Heart left ventricle (tissue), 16 donors: ENCODE results near the gene PACSIN2. TPM values are rescaled to one million over a fixed set of nuclear protein-coding genes. Genes with fewer than 3 reads are reported as not detected.
A peak's percentile ranks its signal among the peaks of the same experiment; 100 is the strongest.

Experiments used
- ATAC-seq, 4 donors: fragments of 200-7000 bp; cut with Tn5 transposase; one replicate each; pipeline ENCODE4 v1.9.1; 2020 to 2022; ENCODE audit warnings: moderate library complexity in 4 of 4, mild to moderate bottlenecking in 3 of 4, moderate number of reproducible peaks in 1 of 4
- DNase-seq, 5 donors: peaks; one replicate each; pipeline ENCODE4 v3.0.0-alpha.2; 2020
- H3K27ac ChIP-seq, 12 donors: fragments of 200-600 bp; sonication (generic) in 4 of 12; one replicate each; pipeline versions ENCODE4 v1.5.0 to v1.8.0; 2016 to 2022; ENCODE audit warnings: mild to moderate bottlenecking in 2 of 12
- H3K27me3 ChIP-seq, 9 donors: fragments of 200-600 bp; sonication (generic) in 2 of 9; one replicate each; pipeline versions ENCODE4 v1.5.1 to v1.8.0; 2016 to 2022; ENCODE audit warnings: mild to moderate bottlenecking in 3 of 9
- H3K36me3 ChIP-seq, 9 donors: fragments of 200-600 bp; sonication (generic) in 2 of 9; one replicate each; pipeline versions ENCODE4 v1.5.0 to v1.8.0; 2018 to 2022; ENCODE audit warnings: mild to moderate bottlenecking in 2 of 9
- H3K4me1 ChIP-seq, 12 donors: fragments of 200-600 bp; sonication (generic) in 4 of 12; one replicate each; pipeline versions ENCODE4 v1.5.0 to v1.8.0; 2016 to 2022; ENCODE audit warnings: mild to moderate bottlenecking in 3 of 12
- H3K4me3 ChIP-seq, 12 donors: fragments of 200-600 bp; sonication (generic) in 4 of 12; one replicate each; pipeline versions ENCODE4 v1.5.0 to v1.8.0; 2017 to 2022; ENCODE audit warnings: mild to moderate bottlenecking in 9 of 12, moderate library complexity in 4 of 12
- H3K9me3 ChIP-seq, 12 donors: fragments of 200-600 bp; sonication (generic) in 4 of 12; one replicate each; pipeline versions ENCODE4 v1.5.0 to v1.8.0; 2016 to 2022; ENCODE audit warnings: mild to moderate bottlenecking in 1 of 12
- POLR2A ChIP-seq, 2 donors: fragments of 450-650 bp; IDR thresholded peaks; one replicate each; pipeline ENCODE4 v1.6.1; 2017; ENCODE audit warnings: antibody characterized with exemption in 2 of 2, mild to moderate bottlenecking in 2 of 2, moderate library complexity in 2 of 2
- WGBS, 4 donors: extraction: QIAGEN DNeasy Blood & Tissue Kit in 2 of 4; methylation state at CpG; one replicate each; pipeline versions ENCODE4 v1.1.5 to v1.1.7; 2013 to 2018; 5-methylcytosine and 5-hydroxymethylcytosine counted together
- intact Hi-C, 10 donors: fragments of 100-400 bp; cut with DNase I; formaldehyde crosslinking; loops; one replicate each; pipeline versions ENCODE4 v1.11.1 to v1.14.2; 2022
- polyA plus RNA-seq, 2 donors: library from polyadenylated mRNA; stranded (reverse); fragments of 200-250 nt; gene quantifications; one replicate each; pipeline ENCODE4 v1.2.3, GENCODE V29; 2013
- total RNA-seq, 9 donors: library from RNA; depleted of rRNA in 2 of 9; stranded (reverse); fragments of >200 nt in 2 of 9; fragmentation: NEBNext Ultra II Directional in 3 of 9; extraction: Animal tissue kit (Norgen Biotek cat#: 25700) in 3 of 9; gene quantifications; one replicate each; pipeline versions ENCODE4 v1.1.0 to v1.2.4, GENCODE V29; 2016 to 2023
- TF ChIP-seq, protein P1 (sequence below), 12 donors: fragments of 200-600 bp; sonication (generic) in 4 of 12; IDR thresholded peaks; one replicate each; pipeline versions ENCODE4 v1.5.0 to v1.8.0; 2018 to 2022; ENCODE audit warnings: antibody characterized with exemption in 12 of 12, mild to moderate bottlenecking in 5 of 12
- donor health status: ischemic (EF 13 %, LVEDD 7.1; RV severe dilation, severe dysfunction).
- donor health status: healthy with polysubstance abuse.
- donor health status: DM: no; HTN: yes; CAD: no.
- donor health status: DM: no; HTN: no; CAD: no.
- donor health status: ischemic (EF 25% LVEDD 6.9; RV normal size, moderate dysfunction).
- donor health status: ischemic (EF 25% LVEDD 5.7; RV mildly dilated, moderate dysfunction).
- donor health status: healthy.
- donor health status: DM: yes; HTN: yes; CAD: no.
- donor health status: ischemic (EF 35%, LVEDD 5.7; RV mildly dilated, moderate dysfunction).
- donor health status: nonischemic (EF 11% LVEDD 7.7; RV severe dilation, severe dysfunction).
- donor health status: DM: yes; HTN: yes; CAD: no.
- donor health status: PGD.
- donor health status: ischemic (EF 29% LVEDD 5.4; RV normal size, mild dysfunction).
- donor health status: nonischemic (EF 23%, LVEDD 6.1; RV moderate dilation, normal function).

Gene PACSIN2
- total and polyA plus RNA-seq, 11 donors, result 26.5 to 87.1 (median 59.3) TPM

DNA sequence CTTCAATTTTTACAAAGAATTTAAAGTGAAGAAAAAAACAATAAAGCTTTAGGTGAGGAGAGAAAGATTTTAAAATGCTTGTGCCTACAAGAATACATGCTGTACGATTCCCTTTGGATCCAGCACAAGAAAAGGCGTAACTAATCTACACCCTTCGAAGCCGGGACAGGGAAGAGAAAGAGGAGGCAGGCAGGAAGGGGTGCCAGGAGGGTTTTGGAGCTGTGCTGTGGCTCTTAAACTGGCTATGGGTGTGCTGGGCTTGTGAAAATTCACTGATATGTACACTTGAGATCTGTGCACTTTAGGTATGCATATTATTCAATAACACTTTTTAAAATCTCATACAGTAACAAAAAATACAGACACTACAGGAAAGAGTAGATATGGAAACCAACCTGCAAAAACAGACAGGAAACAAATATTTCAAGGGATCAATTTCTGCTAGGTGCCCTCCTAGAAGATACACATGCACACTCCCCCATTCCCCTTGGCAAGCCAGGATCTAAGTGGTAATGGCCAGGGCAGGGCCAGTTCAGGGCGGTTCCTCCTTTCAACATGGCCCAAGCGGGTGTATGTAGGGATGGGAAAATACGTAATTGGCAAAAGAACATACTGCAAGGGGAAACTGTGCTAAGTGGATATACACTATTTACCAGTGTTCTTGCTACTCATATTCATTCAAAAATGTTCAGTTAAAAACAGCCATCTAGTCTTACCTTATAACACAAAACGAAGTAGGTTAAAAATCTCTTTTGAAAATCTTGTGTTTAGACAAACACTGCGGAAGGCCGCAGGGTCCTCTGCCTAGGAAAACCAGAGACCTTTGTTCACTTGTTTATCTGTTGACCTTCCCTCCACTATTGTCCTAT is 54.2 kb downstream of the PACSIN2 start:
- DNase-seq (no peak), ATAC-seq (peak in 2 of 4 donors; percentile 18 to 35)
- H3K4me3 ChIP-seq, result peak overlapping the region in 5 of 12 donors; percentile 11 to 54 (median 51)
- intact Hi-C loops, result loop anchor here in 5 of 10 donors (5.0 to 10.0 kb wide), 5 partner anchors 53 to 103 kb away; partner anchors contain the start of genes ARFGAP3 (in 1 of the 5) and PACSIN2 (in 1 of the 5)
- H3K27ac ChIP-seq, result peak overlapping the region; percentile 11 to 82 (median 65)
- no peak for TF ChIP-seq POLR2A (IDR thresholded peaks at IDR 0.05)
- TF ChIP-seq, protein P1, sequence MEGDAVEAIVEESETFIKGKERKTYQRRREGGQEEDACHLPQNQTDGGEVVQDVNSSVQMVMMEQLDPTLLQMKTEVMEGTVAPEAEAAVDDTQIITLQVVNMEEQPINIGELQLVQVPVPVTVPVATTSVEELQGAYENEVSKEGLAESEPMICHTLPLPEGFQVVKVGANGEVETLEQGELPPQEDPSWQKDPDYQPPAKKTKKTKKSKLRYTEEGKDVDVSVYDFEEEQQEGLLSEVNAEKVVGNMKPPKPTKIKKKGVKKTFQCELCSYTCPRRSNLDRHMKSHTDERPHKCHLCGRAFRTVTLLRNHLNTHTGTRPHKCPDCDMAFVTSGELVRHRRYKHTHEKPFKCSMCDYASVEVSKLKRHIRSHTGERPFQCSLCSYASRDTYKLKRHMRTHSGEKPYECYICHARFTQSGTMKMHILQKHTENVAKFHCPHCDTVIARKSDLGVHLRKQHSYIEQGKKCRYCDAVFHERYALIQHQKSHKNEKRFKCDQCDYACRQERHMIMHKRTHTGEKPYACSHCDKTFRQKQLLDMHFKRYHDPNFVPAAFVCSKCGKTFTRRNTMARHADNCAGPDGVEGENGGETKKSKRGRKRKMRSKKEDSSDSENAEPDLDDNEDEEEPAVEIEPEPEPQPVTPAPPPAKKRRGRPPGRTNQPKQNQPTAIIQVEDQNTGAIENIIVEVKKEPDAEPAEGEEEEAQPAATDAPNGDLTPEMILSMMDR (IDR thresholded peaks at IDR 0.05), result no peak
- H3K36me3 ChIP-seq, result peaks cover 0 to 3% (median 0%) of the 10 kb centered on the region in 9 donors
- peaks cover 11 to 85% (median 43%) of the 10 kb centered on the region in 12 donors for H3K4me1 ChIP-seq
- no peaks in the 10 kb centered on the region for H3K27me3 ChIP-seq
- 60 to 71% (median 64%) methylated on average over 10 of the region's 10 CpGs for WGBS, 4 donors
- H3K9me3 ChIP-seq, result peaks cover 0 to 3% (median 0%) of the 10 kb centered on the region in 12 donors

DNA sequence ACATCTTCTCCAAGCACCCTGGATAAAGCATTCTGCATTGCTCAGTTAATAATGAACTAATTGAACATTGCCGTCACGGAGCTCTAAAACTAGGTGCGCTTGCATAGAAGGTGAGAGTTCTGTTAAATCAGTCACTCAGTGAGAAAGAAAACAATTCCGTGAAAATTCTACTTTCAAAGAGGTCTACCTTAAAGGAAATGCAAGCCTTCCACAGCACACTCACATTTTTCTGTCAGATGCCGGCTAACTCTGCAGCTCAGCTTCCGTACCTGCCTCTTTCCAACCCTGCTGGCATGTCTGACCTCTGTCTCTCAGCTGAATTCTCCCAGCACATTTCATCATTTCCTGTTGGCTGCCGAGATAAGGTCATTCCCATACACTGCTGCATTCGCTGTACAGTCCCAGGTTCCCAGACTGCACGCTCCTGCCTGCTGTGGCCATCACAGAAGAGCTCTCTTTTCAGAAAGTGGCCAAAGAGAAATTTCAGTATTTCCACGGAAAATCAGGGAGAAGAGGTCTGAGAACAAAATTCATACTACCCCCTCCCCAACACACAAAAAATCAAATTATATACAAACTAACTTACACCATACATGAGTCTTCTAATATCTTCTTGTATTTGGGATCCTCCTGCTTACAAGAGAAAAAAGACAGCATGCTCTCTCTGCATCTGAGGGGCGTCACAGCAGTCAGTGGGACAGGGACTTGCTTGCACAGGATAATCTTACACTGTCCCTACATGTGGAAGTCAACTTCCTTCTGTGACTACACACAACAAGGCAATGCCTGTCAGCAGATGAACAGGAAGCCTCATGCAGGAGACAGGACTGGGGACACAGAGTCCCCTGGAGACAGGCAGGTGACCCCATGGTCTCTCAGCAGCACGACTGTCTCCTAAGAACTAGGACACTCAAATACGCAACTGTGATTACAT is 55.1 kb downstream of the PACSIN2 start:
- peaks cover 11 to 85% (median 43%) of the 10 kb centered on the region in 12 donors for H3K4me1 ChIP-seq
- WGBS, 4 donors, result 5 to 14% (median 11%) methylated on average over 13 of the region's 13 CpGs
- peak; percentile 80 to 94 (median 93) for ATAC-seq
- H3K4me3 ChIP-seq, result peak overlapping the region; percentile 15 to 63 (median 48)
- peaks cover 0 to 6% (median 0%) of the 10 kb centered on the region in 12 donors for H3K9me3 ChIP-seq
- H3K36me3 ChIP-seq, result peaks cover 0 to 3% (median 0%) of the 10 kb centered on the region in 9 donors
- H3K27ac ChIP-seq, result peak overlapping the region; percentile 11 to 82 (median 65)
- peak in 1 of 2 donors; percentile 31 for TF ChIP-seq POLR2A (IDR thresholded peaks at IDR 0.05)
- TF ChIP-seq, protein P1 (IDR thresholded peaks at IDR 0.05), result no peak
- intact Hi-C loops, result loop anchor here in 7 of 10 donors (5.0 to 10.0 kb wide), 8 partner anchors 52 to 103 kb away; partner anchors contain the start of genes ARFGAP3 (in 1 of the 7) and PACSIN2 (in 1 of the 7)
- H3K27me3 ChIP-seq, result no peaks in the 10 kb centered on the region
- peak; percentile 63 to 72 (median 67) for DNase-seq

DNA sequence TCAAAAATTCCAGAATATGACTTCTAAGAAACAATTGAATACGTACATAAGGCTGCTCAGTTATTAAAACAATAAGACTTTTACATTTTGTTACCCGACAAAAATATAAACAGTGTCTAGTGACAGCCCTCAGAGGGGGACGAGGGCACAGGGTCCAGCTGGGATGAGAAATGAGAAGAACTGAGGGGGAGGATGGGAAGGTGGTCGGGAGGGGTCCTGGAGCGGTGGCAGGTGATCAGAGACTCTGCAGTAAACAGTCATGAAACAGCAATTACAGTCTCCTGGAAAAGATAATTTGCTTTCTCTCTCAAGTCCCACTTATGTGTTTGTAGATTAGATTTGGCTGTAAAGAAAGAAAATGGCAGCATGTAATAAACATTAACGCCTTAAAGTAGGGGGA is 56.0 kb downstream of the PACSIN2 start:
- H3K9me3 ChIP-seq, result peaks cover 0 to 6% (median 0%) of the 10 kb centered on the region in 12 donors
- 53 to 68% (median 66%) methylated on average over 6 of the region's 6 CpGs for WGBS, 4 donors
- ATAC-seq, result no peak

More for the DNA sequence above, 56.0 kb downstream of the PACSIN2 start:
- intact Hi-C loops, result loop anchor here in 4 of 10 donors (5.0 kb wide), 4 partner anchors 52 to 92 kb away; no protein-coding TSS in a partner anchor
- TF ChIP-seq POLR2A (IDR thresholded peaks at IDR 0.05), result no peak
- TF ChIP-seq, protein P1 (IDR thresholded peaks at IDR 0.05), result no peak
- Histone ChIP-seq H3K4me1 (peaks cover 11 to 85% (median 43%) of the 10 kb centered on the region in 12 donors), H3K27me3 (no peaks in the 10 kb centered on the region), H3K27ac (peak overlapping the region; percentile 11 to 82 (median 65)), H3K36me3 (peaks cover 0 to 3% (median 0%) of the 10 kb centered on the region in 9 donors), H3K4me3 (peak overlapping the region; percentile 15 to 63 (median 48))
- DNase-seq, result no peak
